HG03066 (cell line): ENCODE measurements around the gene MYO5A.
"Not testable (repeated sequence)": the region's sequence is repeated elsewhere in the genome, so short reads cannot be mapped to it uniquely, and the experiment has no call there.

ENCODE experiments used
- ATAC-seq: cut with Tn5 transposase; IDR thresholded peaks from one replicate; pipeline ENCODE4 v1.9.1; 2021; ENCODE audit warnings: low read depth; ENCODE audit not compliant: unreplicated experiment

The MYO5A gene

GRCh38 chr15:52295421-52296001, 233.2 kb downstream of the MYO5A start, which contains the start of gene MYO5C:
TSS of gene MYO5C (minus strand) at chr15:52295804. CDS start at chr15:52295636, 168 bp downstream.
- no peak for ATAC-seq

GRCh38 chr15:52294881-52295420, 233.7 kb downstream of the MYO5A start:
- no peak for ATAC-seq

- ATAC-seq = no peak
Observed at GRCh38 chr15:52292780-52293392, 235.8 kb downstream of the MYO5A start.

GRCh38 chr15:52291204-52291603, 237.5 kb downstream of the MYO5A start:
- no peak for ATAC-seq

GRCh38 chr15:52290800-52291199, 237.9 kb downstream of the MYO5A start:
- no peak for ATAC-seq

GRCh38 chr15:52290329-52290728, 238.4 kb downstream of the MYO5A start:
- no peak for ATAC-seq

- ATAC-seq = no peak
Observed at GRCh38 chr15:52289629-52290081, 239.0 kb downstream of the MYO5A start.

GRCh38 chr15:52288986-52289385, 239.7 kb downstream of the MYO5A start:
- ATAC-seq = no peak

GRCh38 chr15:52288051-52288942, 240.4 kb downstream of the MYO5A start:
- ATAC-seq = no peak

- ATAC-seq = no peak
Observed at GRCh38 chr15:52287114-52287513, 241.6 kb downstream of the MYO5A start.

GRCh38 chr15:52285941-52286340, 242.7 kb downstream of the MYO5A start:
- not testable (repeated sequence) for ATAC-seq

- no peak for ATAC-seq
Observed at GRCh38 chr15:52284164-52284563, 244.5 kb downstream of the MYO5A start.

- ATAC-seq = no peak
Observed at GRCh38 chr15:52283281-52283680, 245.4 kb downstream of the MYO5A start.

- ATAC-seq = no peak
Observed at GRCh38 chr15:52282418-52282817, 246.3 kb downstream of the MYO5A start.

GRCh38 chr15:52281085-52282035, 247.3 kb downstream of the MYO5A start:
- no peak for ATAC-seq

- ATAC-seq = no peak
Observed at GRCh38 chr15:52280326-52281084, 248.2 kb downstream of the MYO5A start.

- no peak for ATAC-seq
Observed at GRCh38 chr15:52278636-52279367, 249.9 kb downstream of the MYO5A start.

- no peak for ATAC-seq
Observed at GRCh38 chr15:52278135-52278534, 250.5 kb downstream of the MYO5A start.

- ATAC-seq = no peak
Observed at GRCh38 chr15:52277575-52277974, 251.1 kb downstream of the MYO5A start.
